Epithelial cell of esophagus (primary cell): ENCODE data around the gene RAB27A.

Source experiments
- DNase-seq: peaks from one replicate; pipeline ENCODE4 v3.0.0; 2010; ENCODE audit warnings: low read depth
- H3K4me3 ChIP-seq: 2 replicates; pipeline ENCODE4 v1.5.1; 2011; ENCODE audit warnings: mild to moderate bottlenecking, low read length, control low read depth
- CTCF ChIP-seq: IDR thresholded peaks from 2 replicates; pipeline ENCODE4 v1.5.1; 2011; ENCODE audit warnings: low read depth, mild to moderate bottlenecking, low read length, control low read depth, inconsistent platforms; ENCODE audit not compliant: insufficient read depth; ENCODE audit errors: missing control alignments

Gene RAB27A

GRCh38 chr15:55270291-55270690, 19.3 kb downstream of the RAB27A start:
- no peak for DNase-seq
- no peak overlapping the region for H3K4me3 ChIP-seq
- no peak for TF ChIP-seq CTCF

- no peak overlapping the region for H3K4me3 ChIP-seq
- no peak for DNase-seq
- no peak for TF ChIP-seq CTCF
Observed at GRCh38 chr15:55268176-55268695, 21.4 kb downstream of the RAB27A start.

- no peak for DNase-seq
- H3K4me3 ChIP-seq = no peak overlapping the region
- no peak for TF ChIP-seq CTCF
Observed at GRCh38 chr15:55267401-55268175, 22.0 kb downstream of the RAB27A start.

- no peak for DNase-seq
- no peak overlapping the region for H3K4me3 ChIP-seq
- no peak for TF ChIP-seq CTCF
Observed at GRCh38 chr15:55266547-55266946, 23.1 kb downstream of the RAB27A start.

- no peak for TF ChIP-seq CTCF
- no peak overlapping the region for H3K4me3 ChIP-seq
- no peak for DNase-seq
Observed at GRCh38 chr15:55260562-55261131, 29.0 kb downstream of the RAB27A start.

- H3K4me3 ChIP-seq = no peak overlapping the region
- DNase-seq = no peak
- no peak for TF ChIP-seq CTCF
Observed at GRCh38 chr15:55257938-55258337, 31.7 kb downstream of the RAB27A start.
